Measurements from ENCODE around the gene TNRC6C. TPM values are rescaled to one million over a fixed set of nuclear protein-coding genes. Genes with fewer than 3 reads are reported as not detected.

Gene TNRC6C
- total and polyA plus RNA-seq, 2 of the 13 experiments (the other 11 are each of a cell fraction or from before 2014, with no cell fraction given) = 0.66 to 4.9 TPM

- TF ChIP-seq DDIT3 (CRISPR knock-in tag; IDR thresholded peaks at IDR 0.05) (no peak), ZNF570 (CRISPR knock-in tag; IDR thresholded peaks at IDR 0.05; ENCODE audit: borderline replicate concordance) (peak; percentile 74; the same call in 1 of the 2 replicates), REST (IDR thresholded peaks at IDR 0.05; ENCODE audit: borderline replicate concordance in 1 of 2, low read depth in 1 of 2, low read length in 2 of 2) (peak in 1 of 2 experiments; percentile 13; a peak in 1 of 4 replicates), ZNF652 (CRISPR knock-in tag; IDR thresholded peaks at IDR 0.05; ENCODE audit: borderline replicate concordance, low read depth) (no peak), TFDP2 (CRISPR knock-in tag; IDR thresholded peaks at IDR 0.05) (peak; percentile 72), ARHGAP35 (CRISPR knock-in tag; IDR thresholded peaks at IDR 0.05; ENCODE audit: borderline replicate concordance) (peak; percentile 92; the same call in 1 of the 2 replicates), HMG20A (CRISPR knock-in tag; IDR thresholded peaks at IDR 0.05; ENCODE audit: borderline replicate concordance) (no peak), MAF1 (CRISPR knock-in tag; IDR thresholded peaks at IDR 0.05; ENCODE audit: borderline replicate concordance) (peak; percentile 78; the same call in 1 of the 2 replicates), HNF1B (CRISPR knock-in tag; IDR thresholded peaks at IDR 0.05) (peak; percentile 60; the same call in 1 of the 2 replicates), MEIS2 (CRISPR knock-in tag; IDR thresholded peaks at IDR 0.05) (peak; percentile 44; the same call in 1 of the 2 replicates), ZNF530 (CRISPR knock-in tag; IDR thresholded peaks at IDR 0.05; ENCODE audit: low read depth) (no peak)
- TF ChIP-seq, protein P1, sequence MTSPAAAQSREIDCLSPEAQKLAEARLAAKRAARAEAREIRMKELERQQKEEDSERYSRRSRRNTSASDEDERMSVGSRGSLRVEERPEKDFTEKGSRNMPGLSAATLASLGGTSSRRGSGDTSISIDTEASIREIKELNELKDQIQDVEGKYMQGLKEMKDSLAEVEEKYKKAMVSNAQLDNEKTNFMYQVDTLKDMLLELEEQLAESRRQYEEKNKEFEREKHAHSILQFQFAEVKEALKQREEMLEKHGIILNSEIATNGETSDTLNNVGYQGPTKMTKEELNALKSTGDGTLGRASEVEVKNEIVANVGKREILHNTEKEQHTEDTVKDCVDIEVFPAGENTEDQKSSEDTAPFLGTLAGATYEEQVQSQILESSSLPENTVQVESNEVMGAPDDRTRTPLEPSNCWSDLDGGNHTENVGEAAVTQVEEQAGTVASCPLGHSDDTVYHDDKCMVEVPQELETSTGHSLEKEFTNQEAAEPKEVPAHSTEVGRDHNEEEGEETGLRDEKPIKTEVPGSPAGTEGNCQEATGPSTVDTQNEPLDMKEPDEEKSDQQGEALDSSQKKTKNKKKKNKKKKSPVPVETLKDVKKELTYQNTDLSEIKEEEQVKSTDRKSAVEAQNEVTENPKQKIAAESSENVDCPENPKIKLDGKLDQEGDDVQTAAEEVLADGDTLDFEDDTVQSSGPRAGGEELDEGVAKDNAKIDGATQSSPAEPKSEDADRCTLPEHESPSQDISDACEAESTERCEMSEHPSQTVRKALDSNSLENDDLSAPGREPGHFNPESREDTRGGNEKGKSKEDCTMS (CRISPR knock-in tag; conservative IDR thresholded peaks at IDR 0.05) = no peak
These were observed at the start of gene TNRC6C (continued) for GRCh38 chr17:77957857-77958715.
